Nephron (organoid): ENCODE measurements around the gene MAPKBP1.
A peak's percentile ranks its signal among the peaks of the same experiment; 100 is the strongest.
"Not testable (repeated sequence)": the region's sequence is repeated elsewhere in the genome, so short reads cannot be mapped to it uniquely, and the experiment has no call there.

ENCODE experiments used
- H3K27ac Mint-ChIP-seq, 3 experiments: 2 replicates each; pipeline ENCODE4 v1.8.0; 2020; ENCODE audit warnings: mixed read lengths in 3 of 3, mild to moderate bottlenecking in 2 of 3, moderate library complexity in 1 of 3
- H3K27me3 Mint-ChIP-seq: 2 replicates; pipeline ENCODE4 v1.8.0; 2021; ENCODE audit warnings: low read depth, mild to moderate bottlenecking, moderate library complexity, mixed read lengths
- H3K36me3 Mint-ChIP-seq: 2 replicates; pipeline ENCODE4 v1.8.0; 2020; ENCODE audit warnings: low read depth, mixed read lengths
- H3K4me1 Mint-ChIP-seq: 2 replicates; pipeline ENCODE4 v1.8.0; 2020; ENCODE audit warnings: mixed read lengths
- H3K4me3 Mint-ChIP-seq, 3 experiments: 2 replicates each; pipeline ENCODE4 v1.8.0; 2020; ENCODE audit warnings: mild to moderate bottlenecking in 3 of 3, mixed read lengths in 3 of 3, moderate library complexity in 2 of 3
- H3K9me3 Mint-ChIP-seq: 2 replicates; pipeline ENCODE4 v1.8.0; 2020; ENCODE audit warnings: mixed read lengths
- TF ChIP-seq, protein P1 (sequence below), 3 experiments: fragments of 200-600 bp; sonication (generic); IDR thresholded peaks; one replicate each; pipeline ENCODE4 v1.5.0; 2021; ENCODE audit warnings: antibody characterized with exemption in 3 of 3; ENCODE audit not compliant: unreplicated experiment in 3 of 3

The MAPKBP1 gene

DNA sequence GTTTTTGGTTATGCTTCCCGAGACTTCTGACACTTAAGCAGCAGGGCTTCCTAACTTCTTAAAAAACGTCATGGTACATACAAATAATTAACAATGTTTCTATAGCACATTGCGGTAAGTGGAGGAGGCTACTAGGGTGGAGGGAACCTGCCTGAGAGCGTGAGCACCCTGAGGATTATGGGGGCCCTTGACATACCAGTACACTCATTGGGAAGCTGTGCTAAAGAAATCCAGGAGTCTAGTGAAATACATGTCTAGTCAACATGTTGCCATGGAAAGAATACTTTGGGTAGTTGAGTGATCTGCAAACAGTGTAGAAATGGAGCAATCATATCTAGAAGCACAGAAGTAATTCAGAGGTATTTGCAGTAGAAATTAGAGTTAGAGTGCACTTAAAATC is 39.2 kb upstream of the MAPKBP1 start:
- Mint-ChIP-seq H3K27ac (no peak overlapping the region), H3K27me3 (no peaks in the 10 kb centered on the region), H3K36me3 (peaks cover 50% of the 10 kb centered on the region), H3K4me3 (no peak overlapping the region), H3K4me1 (no peaks in the 10 kb centered on the region), H3K9me3 (no peaks in the 10 kb centered on the region)
- TF ChIP-seq, protein P1, sequence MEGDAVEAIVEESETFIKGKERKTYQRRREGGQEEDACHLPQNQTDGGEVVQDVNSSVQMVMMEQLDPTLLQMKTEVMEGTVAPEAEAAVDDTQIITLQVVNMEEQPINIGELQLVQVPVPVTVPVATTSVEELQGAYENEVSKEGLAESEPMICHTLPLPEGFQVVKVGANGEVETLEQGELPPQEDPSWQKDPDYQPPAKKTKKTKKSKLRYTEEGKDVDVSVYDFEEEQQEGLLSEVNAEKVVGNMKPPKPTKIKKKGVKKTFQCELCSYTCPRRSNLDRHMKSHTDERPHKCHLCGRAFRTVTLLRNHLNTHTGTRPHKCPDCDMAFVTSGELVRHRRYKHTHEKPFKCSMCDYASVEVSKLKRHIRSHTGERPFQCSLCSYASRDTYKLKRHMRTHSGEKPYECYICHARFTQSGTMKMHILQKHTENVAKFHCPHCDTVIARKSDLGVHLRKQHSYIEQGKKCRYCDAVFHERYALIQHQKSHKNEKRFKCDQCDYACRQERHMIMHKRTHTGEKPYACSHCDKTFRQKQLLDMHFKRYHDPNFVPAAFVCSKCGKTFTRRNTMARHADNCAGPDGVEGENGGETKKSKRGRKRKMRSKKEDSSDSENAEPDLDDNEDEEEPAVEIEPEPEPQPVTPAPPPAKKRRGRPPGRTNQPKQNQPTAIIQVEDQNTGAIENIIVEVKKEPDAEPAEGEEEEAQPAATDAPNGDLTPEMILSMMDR (IDR thresholded peaks at IDR 0.05; ENCODE audit: unreplicated experiment in 3 of 3), result no peak

DNA sequence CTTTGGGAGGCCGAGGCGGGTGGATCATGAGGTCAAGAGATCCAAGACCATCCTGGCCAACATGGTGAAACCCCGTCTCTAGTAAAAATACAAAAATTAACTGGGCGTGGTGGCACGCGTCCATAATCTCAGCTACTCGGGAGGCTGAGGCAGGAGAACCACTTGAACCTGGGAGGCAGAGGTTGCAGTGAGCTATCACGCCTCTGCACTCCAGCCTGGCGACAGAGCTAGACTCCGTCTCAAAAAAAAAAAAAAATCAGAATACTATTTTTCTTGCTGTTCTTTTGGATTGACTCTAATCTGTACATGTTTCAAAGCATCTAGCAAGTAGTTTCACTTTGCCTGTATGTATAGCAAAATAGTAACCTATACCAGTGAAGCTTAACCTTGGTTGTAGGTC is 38.8 kb upstream of the MAPKBP1 start:
- H3K9me3 Mint-ChIP-seq, H3K4me1 Mint-ChIP-seq, H3K4me3 Mint-ChIP-seq, H3K27me3 Mint-ChIP-seq, H3K27ac Mint-ChIP-seq: not testable (repeated sequence)
- H3K36me3 Mint-ChIP-seq, result peaks cover 50% of the 10 kb centered on the region

DNA sequence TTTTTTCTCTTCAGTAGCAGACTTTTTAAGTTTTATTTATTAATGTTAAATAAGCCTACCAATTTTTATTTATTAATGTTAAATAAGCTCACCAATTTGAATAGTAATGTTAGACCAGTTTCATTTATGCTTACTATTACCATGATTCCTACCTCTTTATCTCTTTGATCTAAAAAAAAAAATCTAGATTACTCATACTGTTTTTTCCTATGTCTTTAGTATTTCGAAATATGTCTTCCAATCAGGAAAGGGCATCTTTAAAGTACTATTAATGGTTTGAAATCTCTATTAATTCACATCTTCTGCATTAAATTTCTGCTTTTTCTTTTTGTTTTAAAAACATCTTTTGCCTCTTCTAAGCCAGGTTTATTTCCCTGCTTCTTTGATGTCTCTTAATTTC is 27.5 kb upstream of the MAPKBP1 start:
- Mint-ChIP-seq H3K4me1 (no peaks in the 10 kb centered on the region), H3K27ac (no peak overlapping the region), H3K36me3 (peaks cover 58% of the 10 kb centered on the region), H3K27me3 (no peaks in the 10 kb centered on the region), H3K9me3 (no peaks in the 10 kb centered on the region), H3K4me3 (no peak overlapping the region)
- TF ChIP-seq, protein P1 (IDR thresholded peaks at IDR 0.05; ENCODE audit: unreplicated experiment in 3 of 3), result no peak

DNA sequence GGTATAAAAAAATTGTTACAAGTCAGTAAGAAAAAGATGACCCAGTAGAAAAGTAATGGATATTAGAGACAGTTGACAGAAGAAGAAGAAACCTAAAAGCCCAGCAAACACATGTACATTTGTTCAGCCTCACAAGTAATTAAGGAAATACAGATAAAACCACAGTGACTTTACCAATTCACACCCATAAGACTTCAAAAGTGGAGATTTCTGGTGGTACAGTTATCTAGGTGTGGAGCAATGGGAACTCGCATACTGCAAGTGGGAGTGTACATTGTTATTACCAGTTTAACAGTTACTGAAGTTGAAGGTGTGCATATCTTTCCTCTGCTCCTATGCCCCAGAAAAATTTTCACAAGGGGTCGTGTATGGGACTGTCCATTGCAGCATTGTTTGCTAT is 18.1 kb upstream of the MAPKBP1 start:
- no peaks in the 10 kb centered on the region for H3K4me1 Mint-ChIP-seq
- no peaks in the 10 kb centered on the region for H3K27me3 Mint-ChIP-seq
- H3K4me3 Mint-ChIP-seq, result no peak overlapping the region
- H3K27ac Mint-ChIP-seq, result no peak overlapping the region
- TF ChIP-seq, protein P1 (IDR thresholded peaks at IDR 0.05; ENCODE audit: unreplicated experiment in 3 of 3), result no peak
- H3K36me3 Mint-ChIP-seq, result peaks cover 47% of the 10 kb centered on the region
- no peaks in the 10 kb centered on the region for H3K9me3 Mint-ChIP-seq

DNA sequence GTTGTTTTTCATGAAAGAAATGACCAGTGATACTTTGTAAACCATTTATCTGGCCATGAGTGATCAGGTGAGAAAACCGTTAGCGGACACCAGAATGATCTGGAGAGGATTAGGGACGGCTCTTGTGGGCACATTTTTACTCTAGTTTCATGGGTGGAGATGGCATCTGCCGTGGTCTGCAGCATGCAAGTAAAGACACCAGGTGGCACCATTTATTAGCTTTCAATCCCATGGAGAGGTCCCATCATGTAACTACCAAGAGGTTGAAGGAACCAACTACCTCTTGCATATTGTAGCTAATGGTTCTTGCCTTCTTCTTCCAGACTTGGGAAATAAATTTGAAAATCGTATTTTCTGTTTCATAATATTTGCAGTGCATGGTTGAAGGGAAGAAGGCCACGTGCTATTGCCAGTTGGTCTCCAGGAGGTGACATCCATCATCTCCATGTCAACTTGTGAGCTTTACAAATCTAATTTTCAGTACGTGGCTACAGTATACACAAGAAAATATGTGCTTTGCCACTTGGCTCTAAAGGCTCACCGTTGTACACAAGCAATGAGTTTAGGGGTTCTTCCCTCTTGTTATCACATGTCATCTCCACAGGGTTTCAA is 1.5 kb upstream of the MAPKBP1 start:
- Mint-ChIP-seq H3K27ac (peak overlapping the region; percentile 82 to 94 (median 83)), H3K36me3 (peaks cover 16% of the 10 kb centered on the region), H3K9me3 (no peaks in the 10 kb centered on the region), H3K4me1 (peaks cover 43% of the 10 kb centered on the region), H3K4me3 (peak overlapping the region; percentile 95 to 96 (median 96)), H3K27me3 (no peaks in the 10 kb centered on the region)
- TF ChIP-seq, protein P1 (IDR thresholded peaks at IDR 0.05; ENCODE audit: unreplicated experiment in 3 of 3), result peak; percentile 51 to 62 (median 62)

DNA sequence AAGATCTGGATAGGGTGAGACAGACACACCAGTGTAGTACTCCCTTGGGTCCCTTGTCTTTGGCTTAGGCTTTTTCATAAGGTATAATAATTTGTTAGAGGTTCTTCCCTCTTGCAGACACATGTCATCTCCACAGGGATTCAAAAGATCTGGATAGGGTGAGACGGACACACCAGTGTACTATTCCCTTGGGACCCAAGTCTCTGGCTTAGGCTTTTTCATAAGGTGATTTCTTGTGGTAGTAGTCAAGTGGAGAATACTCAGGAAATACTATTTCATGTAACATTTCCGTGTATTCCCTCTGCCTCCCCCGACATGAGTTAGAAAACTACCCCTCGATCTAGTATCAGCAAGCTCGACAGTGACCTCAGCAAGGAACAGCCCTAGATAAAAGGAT is 954 bp upstream of the MAPKBP1 start:
- H3K27me3 Mint-ChIP-seq, result no peaks in the 10 kb centered on the region
- H3K4me3 Mint-ChIP-seq, result peak overlapping the region; percentile 95 to 96 (median 96)
- H3K9me3 Mint-ChIP-seq, result no peaks in the 10 kb centered on the region
- TF ChIP-seq, protein P1 (IDR thresholded peaks at IDR 0.05; ENCODE audit: unreplicated experiment in 3 of 3), result no peak
- peaks cover 48% of the 10 kb centered on the region for H3K4me1 Mint-ChIP-seq
- H3K36me3 Mint-ChIP-seq, result peaks cover 16% of the 10 kb centered on the region
- peak overlapping the region; percentile 82 to 94 (median 83) for H3K27ac Mint-ChIP-seq
